B cell (primary cell): ENCODE measurements around the gene SLIT3. TPM values are rescaled to one million over a fixed set of nuclear protein-coding genes. Genes with fewer than 3 reads are reported as not detected.

ENCODE experiments used
- ATAC-seq: fragments of 200-7000 bp; cut with Tn5 transposase; one replicate; pipeline ENCODE4 v1.10.0; 2021; ENCODE audit warnings: low read depth, mild to moderate bottlenecking, moderate number of reproducible peaks, moderate library complexity
- CTCF ChIA-PET: fragments of 350-600 bp; sonication (Branson Sonifier 250); formaldehyde crosslinking; loops from one replicate; lab custom pipeline; 2021; ENCODE audit warnings: antibody characterized with exemption, inconsistent platforms; lab: Charles Lee
- POLR2A ChIA-PET: fragments of 350-600 bp; sonication (Branson Sonifier 250); formaldehyde crosslinking; loops from one replicate; lab custom pipeline; 2021; ENCODE audit warnings: antibody characterized with exemption; lab: Charles Lee
- DNase-seq: peaks from one replicate; pipeline ENCODE4 v3.0.0; 2013
- H2AFZ ChIP-seq: 2 replicates; pipeline ENCODE4 v1.6.1; 2012; ENCODE audit warnings: mild to moderate bottlenecking, low read depth, low read length; ENCODE audit not compliant: insufficient read depth, poor library complexity, severe bottlenecking
- H3K27ac ChIP-seq, 2 donors: 1 replicate in 1 of 2; 2 replicates in 1 of 2; pipeline ENCODE4 v1.5.1; 2012 to 2013; ENCODE audit warnings: low read length in 2 of 2, mild to moderate bottlenecking in 2 of 2, moderate library complexity in 1 of 2
- H3K27me3 ChIP-seq, 4 experiments: fragments of 200-600 bp in 1 of 4; sonication (generic) in 1 of 4; replicated peaks in 1 of 4; 1 replicate in 2 of 4; 2 replicates in 2 of 4; pipeline versions ENCODE4 v1.6.1 to v1.7.0; 2013 to 2016; ENCODE audit warnings: low read length in 3 of 4, mild to moderate bottlenecking in 2 of 4, mixed read lengths in 1 of 4, moderate library complexity in 1 of 4; ENCODE audit not compliant: insufficient read depth in 4 of 4, control insufficient read depth in 3 of 4; ENCODE audit errors: control extremely low read depth in 1 of 4
- H3K36me3 ChIP-seq, 2 experiments: replicated peaks in 1 of 2; 1 replicate in 1 of 2; 2 replicates in 1 of 2; pipeline versions ENCODE4 v1.6.1 to v1.7.1; 2013; ENCODE audit warnings: low read length in 1 of 2; ENCODE audit not compliant: insufficient read depth in 2 of 2, control insufficient read depth in 1 of 2; ENCODE audit errors: control extremely low read depth in 1 of 2, extremely low read depth in 1 of 2
- H3K4me1 ChIP-seq, 2 donors: fragments of 200-600 bp in 1 of 2; sonication (generic) in 1 of 2; 1 replicate in 1 of 2; 2 replicates in 1 of 2; pipeline versions ENCODE4 v1.5.1 to v1.6.1; 2013 to 2017; ENCODE audit warnings: low read length in 2 of 2; ENCODE audit not compliant: control insufficient read depth in 2 of 2, insufficient read depth in 2 of 2
- H3K4me2 ChIP-seq: replicated peaks from 2 replicates; pipeline ENCODE3; 2012; ENCODE audit warnings: mild to moderate bottlenecking, low read depth, low read length; ENCODE audit not compliant: poor library complexity, severe bottlenecking
- H3K4me3 ChIP-seq, 5 experiments: fragments of 200-600 bp in 1 of 5; sonication (generic) in 1 of 5; 1 replicate in 3 of 5; 2 replicates in 2 of 5; pipeline versions ENCODE4 v1.5.1 to v1.7.0; 2011 to 2016; ENCODE audit warnings: low read length in 4 of 5, mild to moderate bottlenecking in 4 of 5, low read depth in 2 of 5, control low read depth in 1 of 5, moderate library complexity in 1 of 5; ENCODE audit not compliant: insufficient read depth in 1 of 5; ENCODE audit errors: control extremely low read depth in 1 of 5, extremely low read depth in 1 of 5
- H3K79me2 ChIP-seq: fragments of 200-600 bp; sonication (generic); one replicate; pipeline ENCODE4 v1.6.0; 2016; ENCODE audit warnings: low read length; ENCODE audit not compliant: control insufficient read depth, insufficient read depth
- H3K9ac ChIP-seq: fragments of 200-600 bp; sonication (generic); 2 replicates; pipeline ENCODE4 v1.6.1; 2017; ENCODE audit warnings: mild to moderate bottlenecking, low read length, moderate library complexity
- H3K9me3 ChIP-seq, 3 donors: one replicate each; pipeline versions ENCODE4 v1.6.1 to v1.7.1; 2013; ENCODE audit warnings: low read length in 2 of 3; ENCODE audit not compliant: control insufficient read depth in 2 of 3, insufficient read depth in 1 of 3; ENCODE audit errors: control extremely low read depth in 1 of 3
- H4K20me1 ChIP-seq: 2 replicates; pipeline ENCODE4 v1.6.0; 2012; ENCODE audit warnings: mild to moderate bottlenecking, low read length; ENCODE audit not compliant: insufficient read depth, control insufficient read depth, poor library complexity, severe bottlenecking
- H3K27ac Mint-ChIP-seq: one replicate; pipeline ENCODE4 v1.8.0; 2021; ENCODE audit warnings: mixed read lengths
- H3K27me3 Mint-ChIP-seq: one replicate; pipeline ENCODE4 v1.8.0; 2021; ENCODE audit warnings: mixed read lengths
- H3K4me1 Mint-ChIP-seq: one replicate; pipeline ENCODE4 v1.8.0; 2021; ENCODE audit warnings: mixed read lengths
- H3K4me3 Mint-ChIP-seq: one replicate; pipeline ENCODE4 v1.8.0; 2021; ENCODE audit warnings: mixed read lengths
- H3K9me3 Mint-ChIP-seq: one replicate; pipeline ENCODE4 v1.8.0; 2022; ENCODE audit warnings: mixed read lengths; ENCODE audit not compliant: insufficient read depth
- CTCF ChIP-seq: fragments of 200-600 bp; IDR thresholded peaks from one replicate; pipeline ENCODE4 v1.8.0; 2022; ENCODE audit warnings: antibody characterized with exemption, mild to moderate bottlenecking
- EZH2 ChIP-seq: IDR thresholded peaks from 2 replicates; pipeline ENCODE4 v1.6.1; 2012; ENCODE audit warnings: borderline replicate concordance, low read depth, mild to moderate bottlenecking, moderate library complexity, low read length; ENCODE audit not compliant: insufficient read depth, poor library complexity, severe bottlenecking
- WGBS: methylation state at CpG from one replicate; pipeline ENCODE4 v1.1.5; 2013; ENCODE audit warnings: missing lambda C conversion rate; ENCODE audit not compliant: insufficient coverage; 5-methylcytosine and 5-hydroxymethylcytosine counted together
- intact Hi-C: fragments of 100-400 bp; cut with micrococcal nuclease; formaldehyde crosslinking; loops from one replicate; pipeline ENCODE4 v1.10.0; 2022
- polyA plus RNA-seq: library from polyadenylated mRNA; depleted of rRNA; stranded (reverse); fragments of >200 nt; gene quantifications from 2 replicates; pipeline ENCODE4 v1.2.3, GENCODE V29; 2012
- total RNA-seq, 2 donors: library from RNA; stranded (reverse); fragments of 120-200 nt in 1 of 2; gene quantifications; 1 replicate in 1 of 2; 2 replicates in 1 of 2; pipeline versions ENCODE4 v1.2.3 to v1.2.4, GENCODE V29; 2013 to 2022

The SLIT3 gene
- total and polyA plus RNA-seq, 2 donors (not counting 1 experiment from before 2014, with no cell fraction given): not detected

DNA sequence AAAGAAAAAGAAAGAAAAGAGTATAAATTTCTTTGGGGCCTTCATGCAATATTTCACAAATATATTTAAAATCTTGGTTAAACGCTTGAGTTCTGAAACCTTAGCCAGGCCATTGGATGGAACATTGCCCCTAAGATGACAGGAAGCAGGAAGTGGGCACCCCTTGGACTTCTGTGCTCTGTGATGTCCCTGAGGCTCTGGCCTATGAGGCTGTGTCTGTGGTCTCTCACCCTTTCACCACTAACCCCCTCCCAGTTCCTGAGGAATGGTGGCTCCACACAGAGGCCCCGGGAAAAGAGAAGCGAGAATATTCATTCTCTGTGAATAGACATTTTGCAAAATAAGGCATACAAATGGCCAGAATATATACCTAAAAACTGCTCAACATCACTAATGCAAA lies 401.3 kb downstream of the SLIT3 start:
- Mint-ChIP-seq H3K4me1 (no peaks in the 10 kb centered on the region), H3K4me3 (no peak overlapping the region), H3K27ac (no peak overlapping the region), H3K27me3 (peaks cover 11% of the 10 kb centered on the region), H3K9me3 (no peaks in the 10 kb centered on the region)
- POLR2A ChIA-PET: no interaction called here
- Histone ChIP-seq H3K9me3 (no peaks in the 10 kb centered on the region), H2AFZ (no peak overlapping the region), H3K4me2 (no peak overlapping the region), H3K79me2 (no peaks in the 10 kb centered on the region), H3K27ac (no peak overlapping the region), H3K9ac (no peak overlapping the region), H4K20me1 (no peaks in the 10 kb centered on the region), H3K36me3 (no peaks in the 10 kb centered on the region), H3K4me1 (no peaks in the 10 kb centered on the region), H3K27me3 (peaks cover 0 to 8% (median 2%) of the 10 kb centered on the region in 4 experiments), H3K4me3 (no peak overlapping the region)
- no peak for DNase-seq
- intact Hi-C loops: no loop called here
- no CpG with 5 or more reads among the region's 3 CpGs for WGBS
- CTCF ChIA-PET: no interaction called here
- TF ChIP-seq EZH2 (no peak), CTCF (no peak)
- ATAC-seq: no peak

- Mint-ChIP-seq H3K4me1 (no peaks in the 10 kb centered on the region), H3K9me3 (no peaks in the 10 kb centered on the region), H3K4me3 (no peak overlapping the region), H3K27me3 (peaks cover 15% of the 10 kb centered on the region), H3K27ac (no peak overlapping the region)
- TF ChIP-seq CTCF (no peak), EZH2 (no peak)
- Histone ChIP-seq H3K9ac (no peak overlapping the region), H3K27ac (no peak overlapping the region), H3K79me2 (no peaks in the 10 kb centered on the region), H3K36me3 (no peaks in the 10 kb centered on the region), H3K27me3 (peaks cover 0 to 8% (median 2%) of the 10 kb centered on the region in 4 experiments), H3K4me3 (no peak overlapping the region), H3K4me2 (no peak overlapping the region), H3K4me1 (no peaks in the 10 kb centered on the region), H3K9me3 (no peaks in the 10 kb centered on the region), H4K20me1 (no peaks in the 10 kb centered on the region), H2AFZ (no peak overlapping the region)
- no peak for DNase-seq
- 91% methylated on average over 3 of the region's 4 CpGs for WGBS
- CTCF ChIA-PET: no interaction called here
- no peak for ATAC-seq
- POLR2A ChIA-PET: no interaction called here
- intact Hi-C loops: no loop called here
Observed at GRCh38 chr5:168899264-168899663, 401.7 kb downstream of the SLIT3 start.
